HG03196 (cell line): ENCODE results near the gene OLFML2B.

Experiments
- ATAC-seq: cut with Tn5 transposase; IDR thresholded peaks from one replicate; pipeline ENCODE4 v1.9.1; 2021; ENCODE audit not compliant: unreplicated experiment

The OLFML2B gene

DNA sequence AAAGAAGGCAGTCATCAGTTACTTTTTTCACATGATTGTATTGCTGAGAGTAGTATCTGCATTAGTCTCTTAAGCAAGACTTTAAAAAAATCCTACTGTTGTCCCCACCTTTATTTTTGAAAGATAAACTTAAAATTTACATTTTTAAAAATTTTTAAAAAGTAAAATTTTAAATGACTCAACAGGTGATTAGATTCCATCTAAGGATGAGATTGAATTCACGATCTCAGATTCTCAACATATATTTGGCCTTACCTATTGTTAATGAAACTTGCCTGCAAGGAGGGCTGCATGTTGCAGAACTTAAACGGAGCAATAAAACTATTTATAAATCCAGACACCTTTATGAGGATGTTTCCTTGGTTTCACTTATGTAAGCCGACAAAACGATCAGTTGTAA lies 75.2 kb downstream of the OLFML2B start:
- ATAC-seq: no peak

DNA sequence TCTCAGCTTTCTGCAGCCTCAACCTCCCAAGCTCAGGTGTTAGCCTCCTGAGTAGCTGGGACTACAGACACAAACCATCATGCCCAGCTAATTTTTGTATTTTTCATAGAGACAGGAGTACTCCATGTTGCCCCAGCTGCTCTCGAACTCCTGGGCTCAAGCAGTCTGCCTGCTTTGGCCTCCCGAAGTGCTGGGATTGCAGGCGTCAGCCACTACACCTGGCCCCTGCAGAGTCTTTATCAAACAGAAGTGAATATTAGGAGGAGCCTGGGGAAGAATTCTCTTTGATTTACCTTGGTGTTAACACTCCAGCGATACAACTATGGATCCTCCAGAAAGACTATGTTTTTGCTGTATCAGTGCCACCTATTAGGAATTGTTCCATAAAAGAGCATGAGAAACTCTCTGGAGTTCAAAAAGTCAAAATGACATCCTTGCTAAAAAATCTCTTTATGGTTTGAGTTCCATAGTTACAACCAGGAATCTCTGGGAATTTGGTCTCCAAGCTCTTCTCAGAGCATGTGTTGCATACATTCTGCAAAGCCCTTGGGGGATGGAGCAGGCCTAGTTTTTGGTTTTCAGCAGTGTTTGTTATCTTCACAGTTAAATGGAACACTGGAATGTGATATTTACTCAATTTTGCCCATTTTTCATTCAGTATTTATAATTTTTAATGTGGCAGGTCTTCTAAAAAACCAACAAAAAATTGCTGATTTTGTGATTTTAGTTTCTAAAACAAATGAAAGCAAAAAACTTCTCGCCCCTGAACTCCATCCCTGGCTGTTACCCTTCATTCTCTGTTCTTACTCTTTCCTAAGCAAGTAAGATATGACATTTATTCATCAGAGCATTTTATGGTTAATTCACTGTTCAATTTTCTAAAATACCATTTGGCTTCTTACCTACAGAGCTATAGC lies 77.3 kb downstream of the OLFML2B start:
- no peak for ATAC-seq

DNA sequence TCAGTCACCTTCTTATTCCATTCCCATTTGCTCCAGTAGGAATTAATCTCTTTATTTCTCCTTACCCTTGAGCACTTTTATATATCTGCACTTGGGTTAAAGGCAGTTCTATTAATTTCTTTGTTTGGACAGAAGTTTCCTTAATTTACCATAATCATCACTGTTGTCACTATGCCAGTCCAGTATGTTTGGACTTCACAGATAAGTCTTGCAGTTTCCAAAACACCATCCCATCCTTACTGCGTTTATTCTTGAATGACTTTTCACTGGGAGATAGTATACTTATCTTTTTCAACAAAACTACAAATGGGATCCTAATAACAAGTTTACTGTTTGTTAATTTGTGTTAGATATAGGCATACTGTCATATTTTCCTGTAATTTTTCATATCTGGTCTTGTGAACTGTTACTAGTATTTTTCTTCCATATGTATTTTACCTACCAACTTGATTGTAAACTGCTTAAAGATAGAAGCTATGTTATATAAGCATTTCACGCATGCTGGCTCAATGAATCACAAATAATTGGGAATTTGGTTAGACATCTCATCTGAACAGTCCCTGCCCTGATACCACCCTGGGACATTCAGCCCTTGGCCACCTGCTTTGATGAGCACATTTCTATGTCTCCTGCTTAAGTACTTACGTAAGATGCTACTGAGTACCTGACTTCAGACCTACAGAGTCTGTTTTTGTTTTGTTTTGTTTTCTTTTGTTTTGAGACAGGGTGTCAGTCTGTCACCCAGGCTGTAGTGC lies 78.2 kb downstream of the OLFML2B start:
- no peak for ATAC-seq

DNA sequence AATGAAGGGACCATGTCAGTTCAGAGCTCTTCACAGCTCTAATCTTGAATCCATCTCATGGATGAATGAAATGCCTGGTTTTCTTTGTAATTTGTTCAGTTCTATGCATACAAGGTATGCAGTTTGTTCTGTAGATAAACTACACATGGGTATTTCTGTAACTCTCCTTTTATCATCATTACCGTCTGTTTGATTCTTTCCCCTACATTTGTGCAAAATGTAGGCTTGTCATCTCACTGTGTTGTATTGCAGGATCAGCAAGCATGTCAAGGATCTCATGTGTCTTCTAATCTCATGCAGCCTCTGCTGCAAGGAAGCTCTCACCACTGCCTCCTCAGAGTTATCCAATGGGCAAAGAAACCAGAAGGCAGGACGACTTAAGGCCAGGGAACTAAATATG lies 79.3 kb downstream of the OLFML2B start:
- no peak for ATAC-seq

DNA sequence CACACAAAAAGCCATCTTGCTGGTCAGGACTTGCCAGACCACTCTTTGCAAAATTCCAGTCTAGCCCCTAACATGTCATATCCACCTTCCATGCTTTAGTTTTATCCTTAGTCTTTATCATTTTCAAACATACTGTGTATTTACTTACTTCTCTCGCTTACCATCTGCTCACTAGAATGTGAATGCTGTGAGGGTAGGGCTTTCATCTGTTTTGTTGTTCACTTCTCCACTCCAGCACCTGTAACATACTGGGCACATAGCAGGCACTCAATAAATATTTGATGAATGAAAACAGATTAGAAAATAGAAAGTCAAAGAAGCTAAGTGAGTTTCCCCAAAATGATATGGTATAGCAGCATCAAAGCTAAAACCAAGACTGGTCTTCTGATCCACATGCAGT lies 79.9 kb downstream of the OLFML2B start:
- no peak for ATAC-seq

DNA sequence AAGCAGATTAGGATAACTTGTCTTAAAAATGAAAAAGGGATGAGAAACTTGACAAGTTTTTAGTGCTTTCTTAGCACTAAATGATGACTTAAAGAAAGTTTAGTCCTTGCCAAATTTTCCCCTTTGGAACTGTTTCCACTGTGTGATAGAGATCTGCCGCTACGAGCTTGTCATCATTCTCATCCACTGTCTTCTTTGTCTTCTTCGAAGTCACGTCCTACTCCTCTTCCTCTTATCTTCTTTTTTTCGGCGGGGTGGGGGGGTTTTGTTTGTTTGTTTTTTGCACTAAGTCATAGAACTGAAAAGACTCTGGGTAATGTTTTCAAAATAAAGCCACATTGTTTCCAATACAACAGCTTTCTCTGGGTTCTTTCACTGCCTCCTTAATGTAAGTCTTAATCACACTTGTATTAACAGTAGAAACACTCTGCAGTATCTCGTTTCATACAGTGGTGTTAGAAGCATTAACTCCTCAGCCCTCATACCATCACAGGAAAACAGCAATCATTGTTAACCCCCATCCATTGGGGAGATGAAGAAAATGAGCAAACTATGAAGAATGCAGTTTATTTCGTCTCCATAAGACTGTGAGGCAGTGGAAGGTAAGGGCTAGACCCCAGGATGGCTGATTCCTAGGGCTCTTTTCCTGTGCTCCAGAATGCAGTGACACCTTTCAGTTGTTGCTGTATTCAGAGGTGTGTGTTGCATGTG lies 81.8 kb downstream of the OLFML2B start:
- ATAC-seq: no peak

DNA sequence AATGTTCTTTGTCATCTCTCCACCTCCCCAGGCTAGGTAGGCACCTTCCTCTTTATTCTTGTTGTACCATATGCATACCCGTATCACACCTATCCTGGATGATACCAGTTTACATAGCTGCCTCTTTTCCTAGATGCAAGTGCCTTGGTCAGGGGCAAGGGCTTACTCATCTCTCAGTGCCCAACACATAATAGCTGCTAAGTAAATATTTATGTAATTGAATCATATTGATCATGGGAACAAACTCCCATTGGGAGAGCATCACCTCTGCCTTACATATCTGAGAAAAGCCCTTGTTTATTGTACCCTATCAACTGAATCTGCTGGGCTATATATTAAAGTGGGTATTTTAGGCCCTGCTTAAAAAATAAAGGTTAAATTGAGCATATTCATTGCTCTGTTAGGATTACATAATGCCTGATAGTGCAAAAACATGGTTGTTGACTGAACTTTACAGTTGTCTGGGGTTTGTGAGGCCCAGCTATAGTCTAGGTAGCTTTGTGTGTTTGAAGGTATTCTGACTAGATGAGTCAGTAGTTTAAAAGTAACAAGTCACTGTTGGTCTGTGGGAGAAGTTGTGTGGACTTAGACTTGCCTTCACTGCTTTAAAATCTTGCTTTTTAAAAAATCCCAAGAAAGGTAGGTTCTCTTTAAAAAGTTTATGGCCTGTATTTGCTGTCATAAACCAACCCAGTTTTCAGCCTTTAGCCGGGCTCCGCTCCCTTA lies 82.6 kb downstream of the OLFML2B start:
- ATAC-seq: no peak

DNA sequence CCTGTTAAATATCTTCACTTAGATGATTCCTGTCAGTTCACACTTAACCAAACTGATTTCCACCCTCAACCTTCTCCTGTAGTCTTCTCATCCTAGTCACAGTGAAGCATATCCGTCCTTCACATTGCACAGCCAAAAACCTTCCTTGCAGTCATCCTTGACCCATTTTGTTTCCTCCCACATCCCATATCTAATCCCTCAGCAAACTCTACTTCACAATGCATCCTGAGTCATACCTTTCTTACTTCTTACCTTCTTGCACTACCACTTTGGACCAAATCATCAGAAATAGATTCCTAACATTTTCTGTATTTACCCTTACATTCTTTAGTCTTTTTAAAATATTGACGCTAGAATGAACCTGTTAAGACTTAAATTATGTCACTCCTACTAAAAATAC lies 86.9 kb downstream of the OLFML2B start:
- no peak for ATAC-seq

DNA sequence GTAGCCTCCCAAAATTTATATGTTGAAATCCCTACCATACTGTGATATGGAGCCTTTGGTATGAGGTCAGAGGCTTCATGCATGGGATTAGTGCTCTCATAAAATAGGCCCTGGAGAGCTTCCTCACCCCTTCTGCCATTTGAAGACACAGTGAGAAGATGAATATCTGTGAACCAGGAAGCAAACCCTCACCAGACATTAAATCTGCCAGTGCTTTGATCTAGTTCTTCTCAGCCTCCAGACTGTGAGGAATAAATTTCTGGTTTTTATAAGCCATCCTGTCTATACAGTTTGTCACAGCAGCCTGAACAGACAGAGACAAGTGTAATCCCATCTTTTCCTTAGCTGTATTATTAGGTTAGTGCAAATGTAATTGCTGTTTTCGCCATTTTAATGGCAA lies 88.4 kb downstream of the OLFML2B start:
- ATAC-seq: no peak

DNA sequence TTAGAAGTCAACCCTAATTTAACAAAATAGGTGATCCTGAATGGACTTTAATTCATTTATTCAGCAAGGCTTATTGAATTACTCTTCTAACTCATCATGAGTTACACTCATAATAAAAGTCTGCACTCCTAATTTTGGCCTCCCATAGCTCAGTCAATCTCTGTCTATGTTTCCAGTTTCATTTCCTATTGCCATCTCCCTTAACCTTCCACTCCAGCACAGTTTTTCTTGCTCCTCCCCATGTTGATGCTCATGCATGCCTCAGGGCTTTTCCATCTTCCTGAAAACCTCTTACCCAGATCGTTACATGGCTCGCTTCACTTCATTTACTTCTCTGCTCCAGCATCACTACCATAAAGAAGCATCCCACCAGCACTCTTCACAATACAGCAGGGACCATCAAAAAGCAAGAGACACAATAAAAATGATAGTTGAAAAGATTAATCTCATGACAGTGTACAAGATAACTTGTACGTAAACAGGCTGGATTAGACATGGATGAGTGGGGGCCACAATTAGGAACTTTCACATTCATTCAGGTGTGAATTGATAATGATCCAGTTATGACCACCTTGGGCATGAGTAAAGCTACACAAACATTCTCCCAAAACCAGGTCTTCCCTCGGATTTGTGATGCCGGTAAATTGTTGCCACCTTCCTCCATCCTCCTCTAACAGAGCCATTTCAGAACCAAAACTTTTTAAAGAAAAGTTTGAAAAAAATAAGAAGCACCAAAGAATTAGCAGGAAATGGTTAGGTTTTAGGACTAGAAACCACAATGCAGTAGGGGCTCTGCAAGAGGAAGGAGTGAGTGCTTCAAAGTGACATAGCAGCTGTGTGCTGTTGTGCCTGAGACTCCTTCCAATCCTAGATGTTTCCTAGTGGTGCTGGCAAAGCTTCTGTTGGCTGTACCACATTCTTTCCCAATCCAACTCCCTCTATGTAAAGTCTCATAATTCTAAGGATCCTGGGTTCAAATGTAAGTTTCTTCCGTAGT lies 89.8 kb downstream of the OLFML2B start:
- ATAC-seq: peak; percentile 68
